NCI-H1048 (cell line): ENCODE data around the gene TNNC2.

Source experiments
- DNase-seq: peaks from one replicate; lab custom pipeline; 2025; lab: John Stamatoyannopoulos, UW

TNNC2 gene

GRCh38 chr20:45781391-45781931 is 45.7 kb downstream of the TNNC2 start:
- DNase-seq, result no peak

- DNase-seq, result no peak
These were observed 47.0 kb downstream of the TNNC2 start for GRCh38 chr20:45780159-45780558.

GRCh38 chr20:45779011-45779915 is 47.8 kb downstream of the TNNC2 start:
- no peak for DNase-seq

- DNase-seq, result no peak
These were observed 50.2 kb downstream of the TNNC2 start for GRCh38 chr20:45776931-45777330.

GRCh38 chr20:45775411-45775810 is 51.7 kb downstream of the TNNC2 start:
- DNase-seq, result no peak

- no peak for DNase-seq
These were observed 52.2 kb downstream of the TNNC2 start for GRCh38 chr20:45774945-45775344.
